ENCODE measurements around the gene RPUSD3.

Gene RPUSD3

GRCh38 chr3:9826815-9827573 lies 16.8 kb downstream of the RPUSD3 start:
- Histone ChIP-seq H3K79me2 (no peaks in the 10 kb centered on the region), H3K4me2 (ENCODE audit: low read length) (no peak overlapping the region), H3K9ac (no peak overlapping the region), H3K4me3 (ENCODE audit: low read depth, low read length) (no peak overlapping the region), H3K27me3 (ENCODE audit: control insufficient read depth, insufficient read depth, low read length) (no peaks in the 10 kb centered on the region), H2AFZ (no peak overlapping the region), H3K4me1 (no peaks in the 10 kb centered on the region), H3K36me3 (ENCODE audit: control insufficient read depth, insufficient read depth, low read length) (no peaks in the 10 kb centered on the region), H3K9me3 (ENCODE audit: control insufficient read depth, low read length) (no peaks in the 10 kb centered on the region), H3K27ac (no peak overlapping the region)
- no peak for TF ChIP-seq CTCF (IDR thresholded peaks at IDR 0.05)

DNA sequence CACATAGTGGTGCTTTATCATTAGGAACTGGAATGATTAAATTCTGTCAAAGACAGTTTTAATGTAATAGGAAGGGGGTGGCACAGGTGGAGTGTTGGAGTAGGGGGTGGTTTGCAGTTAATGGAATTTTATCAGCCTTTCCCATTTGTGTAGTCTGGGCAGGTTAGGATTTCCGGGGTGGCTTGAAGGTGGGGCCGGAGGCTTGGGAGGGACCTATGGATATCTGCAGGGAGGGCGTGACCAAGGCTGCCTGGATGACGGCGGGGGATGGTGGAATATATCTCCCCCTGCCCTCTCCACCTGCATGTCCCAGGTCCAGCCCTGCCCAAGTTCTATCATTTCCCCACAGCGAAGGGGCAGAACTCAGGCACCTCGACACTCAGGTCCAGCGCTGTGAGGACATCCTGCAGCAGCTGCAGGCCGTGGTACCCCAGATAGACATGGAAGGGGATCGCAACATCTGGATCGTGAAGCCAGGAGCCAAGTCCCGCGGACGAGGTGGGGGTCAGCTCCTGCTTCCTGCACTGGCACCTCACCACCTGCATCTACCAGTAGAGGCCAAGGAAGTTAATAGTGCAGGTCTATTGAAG lies 18.3 kb downstream of the RPUSD3 start:
- Histone ChIP-seq H3K27me3 (ENCODE audit: control insufficient read depth, insufficient read depth, low read length) (no peaks in the 10 kb centered on the region), H3K36me3 (ENCODE audit: control insufficient read depth, insufficient read depth, low read length) (no peaks in the 10 kb centered on the region), H3K4me2 (ENCODE audit: low read length) (no peak overlapping the region), H3K79me2 (no peaks in the 10 kb centered on the region), H3K9ac (no peak overlapping the region), H3K27ac (no peak overlapping the region), H3K4me3 (ENCODE audit: low read depth, low read length) (no peak overlapping the region), H3K9me3 (ENCODE audit: control insufficient read depth, low read length) (no peaks in the 10 kb centered on the region), H2AFZ (no peak overlapping the region), H3K4me1 (no peaks in the 10 kb centered on the region)
- TF ChIP-seq CTCF (IDR thresholded peaks at IDR 0.05), result no peak

DNA sequence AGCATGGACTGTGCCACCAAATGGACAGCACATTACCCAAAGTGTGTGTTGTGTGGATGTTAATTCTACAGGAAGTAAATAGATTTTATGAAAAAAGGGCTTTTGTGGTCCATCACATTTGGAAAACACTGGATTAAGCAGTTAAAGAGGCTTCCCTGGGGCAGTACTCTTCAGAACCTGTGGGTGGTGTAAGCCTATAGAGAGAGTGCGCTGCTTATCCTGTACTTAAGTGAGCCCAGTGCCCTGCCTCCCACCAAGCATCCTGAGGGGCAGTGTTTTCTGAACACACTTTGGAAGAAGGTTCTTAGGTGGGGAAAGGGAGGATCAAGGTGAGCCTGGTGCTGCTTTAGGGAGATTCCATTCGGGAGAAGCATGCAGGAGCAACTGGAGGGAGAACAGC lies 22.9 kb downstream of the RPUSD3 start:
- Histone ChIP-seq H3K4me1 (no peaks in the 10 kb centered on the region), H3K79me2 (no peaks in the 10 kb centered on the region), H3K9ac (no peak overlapping the region), H3K27ac (no peak overlapping the region), H3K9me3 (ENCODE audit: control insufficient read depth, low read length) (no peaks in the 10 kb centered on the region), H3K36me3 (ENCODE audit: control insufficient read depth, insufficient read depth, low read length) (no peaks in the 10 kb centered on the region), H3K4me3 (ENCODE audit: low read depth, low read length) (no peak overlapping the region), H3K4me2 (ENCODE audit: low read length) (no peak overlapping the region), H2AFZ (no peak overlapping the region), H3K27me3 (ENCODE audit: control insufficient read depth, insufficient read depth, low read length) (no peaks in the 10 kb centered on the region)
- no peak for TF ChIP-seq CTCF (IDR thresholded peaks at IDR 0.05)

DNA sequence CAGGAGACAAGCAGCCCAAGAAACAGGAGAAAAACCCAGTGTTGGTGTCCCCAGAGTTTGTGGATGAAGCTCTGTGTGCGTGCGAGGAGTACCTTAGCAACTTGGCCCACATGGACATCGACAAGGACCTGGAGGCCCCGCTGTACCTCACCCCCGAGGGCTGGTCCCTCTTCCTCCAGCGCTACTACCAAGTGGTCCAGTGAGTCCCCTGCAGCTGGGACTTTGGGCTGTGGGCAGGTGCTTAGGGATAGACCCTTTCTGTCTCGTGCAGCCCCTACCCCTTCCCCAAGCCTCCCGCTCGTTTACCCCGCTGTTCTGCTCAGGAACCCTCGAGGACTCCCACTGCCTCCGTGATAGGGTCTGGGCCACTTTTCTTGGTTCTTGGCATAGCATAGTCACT lies 23.3 kb downstream of the RPUSD3 start:
- no peak for TF ChIP-seq CTCF (IDR thresholded peaks at IDR 0.05)

More for the DNA sequence above, 23.3 kb downstream of the RPUSD3 start:
- H3K36me3 ChIP-seq (ENCODE audit: control insufficient read depth, insufficient read depth, low read length), result no peaks in the 10 kb centered on the region
- no peaks in the 10 kb centered on the region for H3K27me3 ChIP-seq (ENCODE audit: control insufficient read depth, insufficient read depth, low read length)
- no peaks in the 10 kb centered on the region for H3K9me3 ChIP-seq (ENCODE audit: control insufficient read depth, low read length)
- H2AFZ ChIP-seq, result no peak overlapping the region
- H3K4me3 ChIP-seq (ENCODE audit: low read depth, low read length), result no peak overlapping the region
- no peaks in the 10 kb centered on the region for H3K4me1 ChIP-seq
- H3K4me2 ChIP-seq (ENCODE audit: low read length), result no peak overlapping the region
- H3K27ac ChIP-seq, result no peak overlapping the region
- H3K79me2 ChIP-seq, result no peaks in the 10 kb centered on the region
- H3K9ac ChIP-seq, result no peak overlapping the region
